Loucy (cell line): Measurements from ENCODE around the gene MAPKBP1.

ENCODE experiments used
- H2AFZ ChIP-seq: fragments of 200-600 bp; sonication (generic); 2 replicates; pipeline ENCODE4 v1.6.0; 2016; ENCODE audit warnings: antibody characterized with exemption, mild to moderate bottlenecking, low read length, moderate library complexity
- H3F3A ChIP-seq: fragments of 200-600 bp; 2 replicates; pipeline ENCODE4 v1.6.0; 2016; ENCODE audit warnings: antibody characterized with exemption, low read depth, mild to moderate bottlenecking
- H3K27me3 ChIP-seq: fragments of 200-600 bp; sonication (generic); 2 replicates; pipeline ENCODE4 v1.6.1; 2014; ENCODE audit warnings: low read length, mild to moderate bottlenecking; ENCODE audit not compliant: insufficient read depth, poor library complexity, severe bottlenecking
- H3K36me3 ChIP-seq: fragments of 200-600 bp; sonication (generic); 2 replicates; pipeline ENCODE4 v1.6.1; 2016; ENCODE audit warnings: low read length; ENCODE audit not compliant: insufficient read depth
- H3K4me1 ChIP-seq: fragments of 200-600 bp; sonication (generic); 2 replicates; pipeline ENCODE4 v1.5.1; 2014; ENCODE audit warnings: low read length, mild to moderate bottlenecking; ENCODE audit not compliant: insufficient read depth, poor library complexity, severe bottlenecking
- H3K4me2 ChIP-seq: fragments of 200-600 bp; sonication (generic); 2 replicates; pipeline ENCODE4 v1.6.0; 2014; ENCODE audit warnings: antibody characterized with exemption, low read length, low read depth, mild to moderate bottlenecking; ENCODE audit not compliant: poor library complexity, severe bottlenecking
- H3K4me3 ChIP-seq: fragments of 200-600 bp; sonication (generic); 2 replicates; pipeline ENCODE4 v1.5.1; 2014; ENCODE audit warnings: low read length, mild to moderate bottlenecking, mixed read lengths; ENCODE audit not compliant: poor library complexity, severe bottlenecking
- H3K79me2 ChIP-seq: fragments of 200-600 bp; sonication (generic); 2 replicates; pipeline ENCODE4 v1.6.1; 2014; ENCODE audit warnings: low read length; ENCODE audit not compliant: insufficient read depth
- H3K9ac ChIP-seq: fragments of 200-600 bp; sonication (generic); 2 replicates; pipeline ENCODE4 v1.6.0; 2014; ENCODE audit warnings: mild to moderate bottlenecking, low read depth, low read length, moderate library complexity; ENCODE audit not compliant: poor library complexity, severe bottlenecking
- H3K9me2 ChIP-seq: fragments of 200-600 bp; sonication (generic); replicated peaks from 2 replicates; pipeline ENCODE4 v1.6.1; 2016; ENCODE audit warnings: low read depth, low read length, mixed read lengths
- H3K9me3 ChIP-seq: fragments of 200-600 bp; sonication (generic); 2 replicates; pipeline ENCODE4 v1.6.1; 2014; ENCODE audit warnings: mild to moderate bottlenecking, antibody characterized with exemption, low read length, low read depth; ENCODE audit not compliant: insufficient read depth
- H4K20me1 ChIP-seq: fragments of 200-600 bp; sonication (generic); 2 replicates; pipeline ENCODE4 v1.6.0; 2014; ENCODE audit warnings: antibody characterized with exemption, low read length, mild to moderate bottlenecking; ENCODE audit not compliant: insufficient read depth, poor library complexity, severe bottlenecking
- CTCF ChIP-seq: fragments of 200-600 bp; sonication (generic); conservative IDR thresholded peaks from 2 replicates; pipeline ENCODE4 v1.5.1; 2014; ENCODE audit warnings: mild to moderate bottlenecking, antibody characterized with exemption, low read length
- EZH2phosphoT487 ChIP-seq: fragments of 200-600 bp; IDR thresholded peaks from 2 replicates; pipeline ENCODE4 v1.6.1; 2018; ENCODE audit warnings: antibody characterized with exemption, mild to moderate bottlenecking, moderate library complexity, borderline replicate concordance

MAPKBP1 gene

GRCh38 chr15:41869770-41870688 is 95.7 kb downstream of the MAPKBP1 start:
- no peaks in the 10 kb centered on the region for H4K20me1 ChIP-seq
- H3K79me2 ChIP-seq = no peaks in the 10 kb centered on the region
- H3K4me1 ChIP-seq = peaks cover 17% of the 10 kb centered on the region
- no peak overlapping the region for H3K4me3 ChIP-seq
- H3K27me3 ChIP-seq = no peaks in the 10 kb centered on the region
- H2AFZ ChIP-seq = no peak overlapping the region
- H3K9me2 ChIP-seq = no peaks in the 10 kb centered on the region
- no peaks in the 10 kb centered on the region for H3K36me3 ChIP-seq
- TF ChIP-seq EZH2phosphoT487 (no peak), CTCF (no peak)
- H3K9me3 ChIP-seq = no peaks in the 10 kb centered on the region
- no peak overlapping the region for H3K4me2 ChIP-seq
- no peaks in the 10 kb centered on the region for H3F3A ChIP-seq
- H3K9ac ChIP-seq = no peak overlapping the region

- H4K20me1 ChIP-seq = no peaks in the 10 kb centered on the region
- no peak overlapping the region for H3K4me3 ChIP-seq
- H3F3A ChIP-seq = no peaks in the 10 kb centered on the region
- no peaks in the 10 kb centered on the region for H3K9me2 ChIP-seq
- no peaks in the 10 kb centered on the region for H3K36me3 ChIP-seq
- TF ChIP-seq CTCF (no peak), EZH2phosphoT487 (no peak)
- H2AFZ ChIP-seq = no peak overlapping the region
- H3K9me3 ChIP-seq = no peaks in the 10 kb centered on the region
- no peak overlapping the region for H3K9ac ChIP-seq
- no peaks in the 10 kb centered on the region for H3K79me2 ChIP-seq
- no peak overlapping the region for H3K4me2 ChIP-seq
- no peaks in the 10 kb centered on the region for H3K27me3 ChIP-seq
- peaks cover 11% of the 10 kb centered on the region for H3K4me1 ChIP-seq
Observed at GRCh38 chr15:41870689-41871081, 96.4 kb downstream of the MAPKBP1 start.

GRCh38 chr15:41871175-41871905 is 97.1 kb downstream of the MAPKBP1 start:
- no peaks in the 10 kb centered on the region for H3K9me3 ChIP-seq
- no peaks in the 10 kb centered on the region for H4K20me1 ChIP-seq
- peaks cover 4% of the 10 kb centered on the region for H3K4me1 ChIP-seq
- no peaks in the 10 kb centered on the region for H3F3A ChIP-seq
- no peaks in the 10 kb centered on the region for H3K36me3 ChIP-seq
- TF ChIP-seq EZH2phosphoT487 (no peak), CTCF (no peak)
- H2AFZ ChIP-seq = no peak overlapping the region
- no peak overlapping the region for H3K4me2 ChIP-seq
- H3K27me3 ChIP-seq = no peaks in the 10 kb centered on the region
- no peak overlapping the region for H3K9ac ChIP-seq
- no peaks in the 10 kb centered on the region for H3K79me2 ChIP-seq
- H3K4me3 ChIP-seq = no peak overlapping the region
- H3K9me2 ChIP-seq = no peaks in the 10 kb centered on the region
